OCI-LY3 (cell line): ENCODE results near the gene FCHSD2.

Experiments
- CTCF ChIP-seq: fragments of 200-600, 300-600 bp; sonication (generic); IDR thresholded peaks from 2 replicates; pipeline ENCODE4 v1.5.1; 2014; ENCODE audit warnings: antibody characterized with exemption, low read length, low read depth
- EZH2phosphoT487 ChIP-seq: fragments of 200-600 bp; shearing (Covaris generic); IDR thresholded peaks from 2 replicates; pipeline ENCODE4 v1.6.1; 2018; ENCODE audit warnings: antibody characterized with exemption, mixed run types, low read depth

DNA sequence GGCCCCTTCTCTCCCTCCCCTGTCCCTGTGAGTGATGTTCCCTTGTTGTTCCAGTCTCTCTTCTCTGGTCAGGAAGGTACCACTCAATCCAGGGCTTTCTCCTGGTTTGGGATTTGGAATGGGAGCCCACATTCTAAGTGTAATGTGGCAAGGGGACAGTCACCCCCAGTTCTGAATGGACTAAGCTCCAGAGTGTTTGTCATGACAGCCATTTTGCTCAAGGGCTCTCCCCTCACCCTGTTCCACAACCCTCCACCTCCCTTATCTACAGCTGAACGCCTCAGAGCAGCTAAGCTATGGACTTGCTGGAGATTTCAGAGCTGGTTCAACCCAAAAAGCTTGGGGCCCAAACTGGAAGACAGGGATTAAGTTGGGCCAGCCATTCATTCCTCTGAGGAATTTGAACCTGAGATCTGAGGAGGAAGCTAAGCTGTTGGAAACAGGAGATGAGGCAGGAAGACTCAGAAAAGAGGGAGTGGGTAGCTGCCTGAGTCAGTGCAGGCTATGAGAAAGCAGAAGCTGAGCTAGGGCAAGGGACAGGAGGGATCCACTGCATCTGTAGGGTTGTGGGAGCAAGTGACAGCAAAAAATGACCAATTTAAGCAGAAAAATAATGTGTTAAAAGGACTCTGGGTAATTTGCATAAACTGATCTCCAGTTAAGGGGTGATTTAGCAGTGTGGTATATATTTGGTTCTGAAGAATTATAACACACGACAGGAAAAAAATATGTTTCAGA is 22.9 kb upstream of the FCHSD2 start:
- TF ChIP-seq CTCF (no peak), EZH2phosphoT487 (no peak)
